Mesenchymal stem cell (in vitro differentiated cells and primary cell): ENCODE data around the gene CAPN5.
"Not testable (repeated sequence)": the region's sequence is repeated elsewhere in the genome, so short reads cannot be mapped to it uniquely, and the experiment has no call there.

Experiments used
- DNase-seq: peaks from one replicate; pipeline ENCODE4 v3.0.0-alpha.2; 2013
- H2AFZ ChIP-seq: one replicate; pipeline ENCODE4 v1.6.1; 2013; ENCODE audit warnings: low read depth, mild to moderate bottlenecking, control low read depth, inconsistent platforms, low read length, moderate library complexity
- H2AK5ac ChIP-seq: 2 replicates; pipeline ENCODE4 v1.6.1; 2013; ENCODE audit warnings: low read length, moderate library complexity, mild to moderate bottlenecking, inconsistent platforms; ENCODE audit not compliant: severe bottlenecking
- H2BK120ac ChIP-seq: one replicate; pipeline ENCODE4 v1.6.1; 2013; ENCODE audit warnings: low read depth, mild to moderate bottlenecking, inconsistent platforms, low read length, moderate library complexity
- H2BK12ac ChIP-seq, 2 experiments: one replicate each; pipeline ENCODE4 v1.6.1; 2013; ENCODE audit warnings: inconsistent platforms in 2 of 2, low read length in 2 of 2, mild to moderate bottlenecking in 2 of 2, moderate library complexity in 2 of 2, control low read depth in 1 of 2
- H2BK15ac ChIP-seq: one replicate; pipeline ENCODE4 v1.6.1; 2013; ENCODE audit warnings: mild to moderate bottlenecking, low read depth, inconsistent platforms; ENCODE audit not compliant: poor library complexity, severe bottlenecking
- H2BK5ac ChIP-seq: 2 replicates; pipeline ENCODE4 v1.6.1; 2013; ENCODE audit warnings: low read depth, mild to moderate bottlenecking, low read length, control low read depth, inconsistent platforms; ENCODE audit not compliant: poor library complexity, severe bottlenecking
- H3K14ac ChIP-seq, 2 experiments: one replicate each; pipeline ENCODE4 v1.6.1; 2013; ENCODE audit warnings: inconsistent platforms in 2 of 2, low read length in 2 of 2, control low read depth in 1 of 2, mild to moderate bottlenecking in 1 of 2, moderate library complexity in 1 of 2
- H3K18ac ChIP-seq, 2 experiments: one replicate each; pipeline ENCODE4 v1.6.1; 2013; ENCODE audit warnings: inconsistent platforms in 2 of 2, low read length in 2 of 2, control low read depth in 1 of 2, low read depth in 1 of 2, mild to moderate bottlenecking in 1 of 2
- H3K23ac ChIP-seq, 2 experiments: one replicate each; pipeline ENCODE4 v1.6.1; 2013; ENCODE audit warnings: inconsistent platforms in 2 of 2, low read length in 2 of 2, mild to moderate bottlenecking in 2 of 2, moderate library complexity in 2 of 2, control low read depth in 1 of 2
- H3K27ac ChIP-seq: 2 replicates; pipeline ENCODE4 v1.5.1; 2013; ENCODE audit warnings: mild to moderate bottlenecking, moderate library complexity, low read length, control low read depth, inconsistent platforms; ENCODE audit not compliant: poor library complexity, severe bottlenecking
- H3K27me3 ChIP-seq, 2 experiments: 2 replicates each; pipeline versions ENCODE4 v1.6.1 to v1.7.0; 2013; ENCODE audit warnings: low read length in 2 of 2, mild to moderate bottlenecking in 2 of 2, moderate library complexity in 2 of 2, control low read depth in 1 of 2, inconsistent platforms in 1 of 2; ENCODE audit not compliant: control insufficient read depth in 1 of 2, insufficient read depth in 1 of 2
- H3K36me3 ChIP-seq, 2 experiments: 2 replicates each; pipeline versions ENCODE4 v1.6.1 to v1.7.0; 2013; ENCODE audit warnings: low read length in 2 of 2, control low read depth in 1 of 2, inconsistent platforms in 1 of 2, low read depth in 1 of 2, mild to moderate bottlenecking in 1 of 2; ENCODE audit not compliant: insufficient read depth in 2 of 2, control insufficient read depth in 1 of 2
- H3K4ac ChIP-seq, 2 experiments: one replicate each; pipeline ENCODE4 v1.6.1; 2013; ENCODE audit warnings: inconsistent platforms in 2 of 2, low read length in 2 of 2, mild to moderate bottlenecking in 2 of 2, moderate library complexity in 2 of 2, control low read depth in 1 of 2, low read depth in 1 of 2
- H3K4me1 ChIP-seq: 2 replicates; pipeline ENCODE4 v1.6.1; 2013; ENCODE audit warnings: low read depth, low read length, control low read depth; ENCODE audit not compliant: control insufficient read depth, insufficient read depth
- H3K4me2 ChIP-seq: 2 replicates; pipeline ENCODE4 v1.6.1; 2013; ENCODE audit warnings: low read length, mild to moderate bottlenecking, inconsistent platforms; ENCODE audit not compliant: poor library complexity, severe bottlenecking
- H3K4me3 ChIP-seq, 2 experiments: 2 replicates each; pipeline versions ENCODE4 v1.5.1 to v1.7.0; 2013; ENCODE audit warnings: low read length in 2 of 2, mild to moderate bottlenecking in 2 of 2, control low read depth in 1 of 2, low read depth in 1 of 2; ENCODE audit not compliant: insufficient read depth in 1 of 2
- H3K79me1 ChIP-seq: replicated peaks from 2 replicates; pipeline ENCODE4 v1.6.1; 2013; ENCODE audit warnings: mild to moderate bottlenecking, control low read depth, low read length, inconsistent platforms; ENCODE audit not compliant: poor library complexity, severe bottlenecking
- H3K9ac ChIP-seq: 2 replicates; pipeline ENCODE4 v1.7.0; 2013; ENCODE audit warnings: mild to moderate bottlenecking, low read length, moderate library complexity
- H3K9me3 ChIP-seq: 2 replicates; pipeline ENCODE4 v1.7.0; 2013; ENCODE audit warnings: mild to moderate bottlenecking, low read length; ENCODE audit not compliant: control insufficient read depth
- H4K8ac ChIP-seq: one replicate; pipeline ENCODE4 v1.6.1; 2013; ENCODE audit warnings: inconsistent platforms, mild to moderate bottlenecking, low read length, moderate library complexity
- H4K91ac ChIP-seq: one replicate; pipeline ENCODE4 v1.6.1; 2013; ENCODE audit warnings: mild to moderate bottlenecking, low read length, inconsistent platforms
- WGBS: methylation state at CpG from one replicate; pipeline ENCODE4 v1.1.7; 2013; ENCODE audit warnings: mixed read lengths; 5-methylcytosine and 5-hydroxymethylcytosine counted together

The CAPN5 gene

GRCh38 chr11:77047007-77047927, 19.5 kb upstream of the CAPN5 start:
- Histone ChIP-seq H4K8ac (no peak overlapping the region), H2BK120ac (no peak overlapping the region)

GRCh38 chr11:77047928-77048446, 18.8 kb upstream of the CAPN5 start:
- H3K4me2 ChIP-seq = not testable (repeated sequence)
- H3K27me3 ChIP-seq = peaks cover 5 to 11% of the 10 kb centered on the region in 2 experiments

More at GRCh38 chr11:77047007-77047927, 19.5 kb upstream of the CAPN5 start:
- Histone ChIP-seq H2BK15ac (no peak overlapping the region), H2BK5ac (no peak overlapping the region), H3K27me3 (peaks cover 5 to 16% of the 10 kb centered on the region in 2 experiments), H3K4ac (no peak overlapping the region), H2AFZ (no peak overlapping the region), H3K4me3 (peak overlapping the region; percentile 37 to 76), H2AK5ac (no peak overlapping the region), H3K9me3 (no peaks in the 10 kb centered on the region), H2BK12ac (no peak overlapping the region), H3K4me1 (peaks cover 6% of the 10 kb centered on the region), H3K9ac (peak overlapping the region; percentile 73), H3K14ac (no peak overlapping the region), H3K36me3 (no peaks in the 10 kb centered on the region), H3K23ac (no peak overlapping the region), H3K4me2 (peak overlapping the region; percentile 64), H3K27ac (no peak overlapping the region), H3K18ac (no peak overlapping the region), H4K91ac (no peak overlapping the region), H3K79me1 (no peaks in the 10 kb centered on the region)
- DNase-seq = peak; percentile 97
- 31% methylated on average over 8 of the region's 15 CpGs for WGBS

GRCh38 chr11:77049026-77049425, 17.7 kb upstream of the CAPN5 start:
- Histone ChIP-seq H3K27me3 (peaks cover 5 to 11% of the 10 kb centered on the region in 2 experiments), H3K14ac (no peak overlapping the region), H3K4me1 (peaks cover 8% of the 10 kb centered on the region), H2AFZ (no peak overlapping the region), H3K36me3 (no peaks in the 10 kb centered on the region), H4K91ac (peak overlapping the region; percentile 46), H3K9ac (no peak overlapping the region), H2BK120ac (no peak overlapping the region), H2AK5ac (no peak overlapping the region), H3K4me3 (no peak overlapping the region), H2BK12ac (no peak overlapping the region), H2BK5ac (no peak overlapping the region), H3K23ac (no peak overlapping the region), H3K27ac (no peak overlapping the region), H3K4me2 (no peak overlapping the region), H2BK15ac (no peak overlapping the region), H3K9me3 (no peaks in the 10 kb centered on the region), H3K79me1 (no peaks in the 10 kb centered on the region), H3K18ac (no peak overlapping the region), H4K8ac (no peak overlapping the region), H3K4ac (no peak overlapping the region)
- 82% methylated on average over 5 of the region's 6 CpGs for WGBS
- no peak for DNase-seq

More at GRCh38 chr11:77047928-77048446, 18.8 kb upstream of the CAPN5 start:
- not testable (repeated sequence) for H3K27ac ChIP-seq, H3K23ac ChIP-seq, H4K8ac ChIP-seq, H3K9ac ChIP-seq, H2BK120ac ChIP-seq, H4K91ac ChIP-seq, H3K4me1 ChIP-seq, H3K4ac ChIP-seq, H2BK12ac ChIP-seq, H2BK15ac ChIP-seq, H3K79me1 ChIP-seq, H2BK5ac ChIP-seq, H3K4me3 ChIP-seq, H3K18ac ChIP-seq, H3K14ac ChIP-seq, H2AFZ ChIP-seq, H3K36me3 ChIP-seq, H2AK5ac ChIP-seq, DNase-seq, H3K9me3 ChIP-seq
- WGBS = 79% methylated on average over 6 of the region's 7 CpGs

DNA sequence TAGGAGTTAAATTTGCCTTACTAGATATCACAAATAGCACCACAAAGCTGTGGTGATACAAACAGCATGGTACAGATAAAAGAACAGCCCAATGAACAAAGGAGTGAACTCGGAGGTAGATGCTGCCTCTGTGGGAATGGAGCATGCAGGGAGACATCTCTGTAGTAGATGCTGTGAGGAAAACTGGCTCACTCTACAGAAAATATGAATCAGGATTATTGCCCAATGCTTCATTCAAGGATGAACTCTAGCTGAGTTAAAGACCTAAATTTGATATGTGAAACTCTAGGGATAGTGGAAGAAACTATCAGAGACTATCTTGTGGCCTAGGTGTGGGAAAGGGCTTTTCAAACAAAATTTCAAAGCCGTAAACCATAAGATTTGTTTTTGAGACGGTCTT, 15.3 kb upstream of the CAPN5 start:
- Histone ChIP-seq H2BK5ac (no peak overlapping the region), H3K23ac (no peak overlapping the region), H3K4me3 (no peak overlapping the region), H3K36me3 (no peaks in the 10 kb centered on the region), H2AK5ac (no peak overlapping the region), H2BK120ac (no peak overlapping the region), H4K91ac (no peak overlapping the region), H3K18ac (no peak overlapping the region), H3K4me1 (peaks cover 4% of the 10 kb centered on the region), H2AFZ (no peak overlapping the region), H2BK12ac (no peak overlapping the region), H3K4ac (no peak overlapping the region), H4K8ac (no peak overlapping the region), H3K4me2 (no peak overlapping the region), H3K9ac (no peak overlapping the region), H3K14ac (no peak overlapping the region), H2BK15ac (no peak overlapping the region), H3K9me3 (peaks cover 3% of the 10 kb centered on the region), H3K79me1 (no peaks in the 10 kb centered on the region), H3K27ac (no peak overlapping the region), H3K27me3 (no peaks in the 10 kb centered on the region)
- DNase-seq = no peak
- 89% methylated on average over 3 of the region's 3 CpGs for WGBS
